Measurements from ENCODE around the gene ITPR2. TPM values are rescaled to one million over a fixed set of nuclear protein-coding genes. Genes with fewer than 3 reads are reported as not detected.

The ITPR2 gene
- total and polyA plus RNA-seq, 2 of the 8 experiments (the other 6 are each of a cell fraction or from before 2014, with no cell fraction given): 4.1 to 48.3 TPM

DNA sequence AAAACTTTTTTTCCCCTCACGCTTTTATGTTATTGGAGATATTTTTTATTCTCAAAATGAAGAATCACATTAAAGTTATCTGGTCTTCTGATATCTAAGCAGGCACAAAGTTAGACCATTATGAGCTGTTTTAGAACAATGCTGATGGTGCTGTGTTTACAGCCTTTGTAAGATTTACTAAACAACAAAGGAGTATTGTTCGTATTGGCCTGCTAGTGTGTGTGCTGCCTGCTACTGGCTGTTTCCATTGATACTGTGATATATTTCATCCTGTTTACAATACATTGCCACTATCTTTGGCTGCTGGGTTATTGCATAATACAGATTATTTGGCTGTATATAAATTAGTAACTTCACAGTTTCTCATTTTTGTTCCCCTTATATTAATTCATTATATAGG is 220.8 kb downstream of the ITPR2 start:
- POLR2A ChIA-PET (ENCODE audit: partially characterized antibody): no interaction called here
- Histone ChIP-seq H3K4me1 (replicated peaks in 1 of 4; ENCODE audit: control insufficient read depth in 3 of 4, insufficient read depth in 4 of 4, low read length in 3 of 4) (no peaks in the 10 kb centered on the region), H4K20me1 (replicated peaks in 1 of 2; ENCODE audit: control insufficient read depth in 1 of 2, insufficient read depth in 2 of 2, low read length in 2 of 2) (no peaks in the 10 kb centered on the region), H2BK120ac (replicated peaks; ENCODE audit: low read depth, low read length) (no peak overlapping the region), H3K23ac (ENCODE audit: insufficient read length) (no peak overlapping the region), H2BK15ac (ENCODE audit: low read length) (no peak overlapping the region), H4K8ac (ENCODE audit: extremely low read depth, insufficient read depth, low read length) (no peak overlapping the region), H3K79me1 (ENCODE audit: low read depth, low read length) (no peaks in the 10 kb centered on the region), H2AFZ (ENCODE audit: low read length) (no peak overlapping the region), H2BK12ac (ENCODE audit: low read depth, low read length) (no peak overlapping the region), H3K18ac (ENCODE audit: extremely low read depth, low read length) (no peak overlapping the region), H4K91ac (replicated peaks; ENCODE audit: insufficient read length, low read length) (no peak overlapping the region), H3K4me3 (ENCODE audit: extremely low read depth in 1 of 4, insufficient read depth in 2 of 4, low read depth in 3 of 4, low read length in 4 of 4) (no peak overlapping the region), H3K79me2 (ENCODE audit: control insufficient read depth in 1 of 2, insufficient read depth in 2 of 2, low read length in 2 of 2) (no peaks in the 10 kb centered on the region), H2AK5ac (ENCODE audit: low read depth, low read length) (no peak overlapping the region), H3K23me2 (ENCODE audit: low read depth, low read length) (no peaks in the 10 kb centered on the region), H3K27me3 (replicated peaks in 1 of 4; ENCODE audit: control insufficient read depth in 3 of 4, extremely low read depth in 1 of 4, insufficient read depth in 3 of 4, low read length in 3 of 4) (no peaks in the 10 kb centered on the region), H3K14ac (ENCODE audit: insufficient read length) (no peak overlapping the region), H3K56ac (replicated peaks; ENCODE audit: insufficient read length, low read depth, low read length) (no peak overlapping the region), H3K4ac (replicated peaks; ENCODE audit: insufficient read length, low read depth, low read length) (no peak overlapping the region), H3K27ac (ENCODE audit: low read depth, low read length) (no peak overlapping the region), H3K9me3 (ENCODE audit: insufficient read depth in 2 of 2, low read depth in 1 of 2, low read length in 1 of 2) (no peaks in the 10 kb centered on the region), H3K4me2 (ENCODE audit: insufficient read depth in 1 of 2, low read depth in 2 of 2, low read length in 2 of 2) (no peak overlapping the region), H3K36me3 (ENCODE audit: control insufficient read depth in 2 of 4, insufficient read depth in 4 of 4, low read length in 3 of 4) (no peaks in the 10 kb centered on the region; a peak in 2 of 8 replicates), H2BK5ac (ENCODE audit: low read depth, low read length) (no peak overlapping the region), H4K5ac (ENCODE audit: insufficient read length, low read depth, low read length) (no peak overlapping the region), H2BK20ac (ENCODE audit: low read length) (no peak overlapping the region), H3K9ac (replicated peaks in 1 of 4; ENCODE audit: extremely low read depth in 1 of 4, low read depth in 3 of 4, low read length in 3 of 4) (no peak overlapping the region)
- no peak for DNase-seq (ENCODE audit: low read depth in 1 of 2, low spot score in 2 of 2)
- TF ChIP-seq CHD2 (IDR thresholded peaks at IDR 0.05; ENCODE audit: low read length) (no peak), HDAC6 (IDR thresholded peaks at IDR 0.05; ENCODE audit: low read depth, low read length) (no peak), EGR1 (IDR thresholded peaks at IDR 0.05; ENCODE audit: borderline replicate concordance, low read depth, low read length) (no peak), NRF1 (IDR thresholded peaks at IDR 0.05; ENCODE audit: low read depth, low read length) (no peak), POLR2A (IDR thresholded peaks at IDR 0.05; ENCODE audit: control extremely low read depth in 1 of 2, low read depth in 2 of 2, low read length in 2 of 2) (no peak), YY1 (IDR thresholded peaks at IDR 0.05; ENCODE audit: low read depth, low read length) (no peak), GTF2F1 (IDR thresholded peaks at IDR 0.05; ENCODE audit: borderline replicate concordance, low read depth, low read length) (no peak), SIX5 (IDR thresholded peaks at IDR 0.05; ENCODE audit: low read depth, low read length) (no peak), CHD1 (IDR thresholded peaks at IDR 0.05; ENCODE audit: low read depth, low read length) (no peak), HDAC2 (IDR thresholded peaks at IDR 0.05; ENCODE audit: borderline replicate concordance in 1 of 2, low read depth in 2 of 2, low read length in 2 of 2) (no peak), JUND (IDR thresholded peaks at IDR 0.05; ENCODE audit: low read length) (no peak), ZNF274 (IDR thresholded peaks at IDR 0.05; ENCODE audit: borderline replicate concordance, extremely low read depth, low read length) (no peak)
- TF ChIP-seq, protein P1, sequence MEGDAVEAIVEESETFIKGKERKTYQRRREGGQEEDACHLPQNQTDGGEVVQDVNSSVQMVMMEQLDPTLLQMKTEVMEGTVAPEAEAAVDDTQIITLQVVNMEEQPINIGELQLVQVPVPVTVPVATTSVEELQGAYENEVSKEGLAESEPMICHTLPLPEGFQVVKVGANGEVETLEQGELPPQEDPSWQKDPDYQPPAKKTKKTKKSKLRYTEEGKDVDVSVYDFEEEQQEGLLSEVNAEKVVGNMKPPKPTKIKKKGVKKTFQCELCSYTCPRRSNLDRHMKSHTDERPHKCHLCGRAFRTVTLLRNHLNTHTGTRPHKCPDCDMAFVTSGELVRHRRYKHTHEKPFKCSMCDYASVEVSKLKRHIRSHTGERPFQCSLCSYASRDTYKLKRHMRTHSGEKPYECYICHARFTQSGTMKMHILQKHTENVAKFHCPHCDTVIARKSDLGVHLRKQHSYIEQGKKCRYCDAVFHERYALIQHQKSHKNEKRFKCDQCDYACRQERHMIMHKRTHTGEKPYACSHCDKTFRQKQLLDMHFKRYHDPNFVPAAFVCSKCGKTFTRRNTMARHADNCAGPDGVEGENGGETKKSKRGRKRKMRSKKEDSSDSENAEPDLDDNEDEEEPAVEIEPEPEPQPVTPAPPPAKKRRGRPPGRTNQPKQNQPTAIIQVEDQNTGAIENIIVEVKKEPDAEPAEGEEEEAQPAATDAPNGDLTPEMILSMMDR (IDR thresholded peaks at IDR 0.05; ENCODE audit: control extremely low read depth in 1 of 3, insufficient read depth in 1 of 3, low read depth in 1 of 3, low read length in 3 of 3): no peak
- 71% methylated on average over 2 of the region's 2 CpGs; no CpG with 5 or more reads in 1 of the 2 experiments for WGBS, 2 experiments (ENCODE audit: extremely low coverage in 1 of 2, insufficient coverage in 1 of 2, insufficient read length in 1 of 2, insufficient replicate concordance in 2 of 2, low coverage in 1 of 2, low lambda C conversion rate in 2 of 2, missing lambda C conversion rate in 1 of 2)
- CTCF ChIA-PET (ENCODE audit: partially characterized antibody): interaction anchor here (2.8 kb wide), 1 partner anchor 178 kb away, joined by 18 read pairs; no protein-coding TSS in a partner anchor
- no peak for FAIRE-seq
